Left renal cortex interstitium (tissue), 4 donors: Measurements from ENCODE around the gene CNPPD1. TPM values are rescaled to one million over a fixed set of nuclear protein-coding genes. Genes with fewer than 3 reads are reported as not detected.

Source experiments
- DNase-seq, 4 donors: peaks; one replicate each; pipeline ENCODE4 v3.0.0-alpha.2; 2013; ENCODE audit warnings: low read depth in 4 of 4, low spot score in 2 of 4, missing footprints in 1 of 4
- polyA plus RNA-seq, 4 donors: library from polyadenylated mRNA; unstranded; fragments of 120-200 nt; gene quantifications; one replicate each; pipeline ENCODE4 v1.2.1, GENCODE V29; 2013; ENCODE audit not compliant: insufficient read length in 4 of 4

Gene CNPPD1
- 10 to 100 TPM; 61.9 to 75.0 (median 65.2) TPM for polyA plus RNA-seq

GRCh38 chr2:219176818-219177551, at the start of gene CNPPD1:
Gene CNPPD1, minus strand, starts transcription at chr2:219176925. Its CDS starts 97 bp downstream, at chr2:219176828.
- DNase-seq: peak in 3 of 4 donors; percentile 48 to 66 (median 61)

- no peak for DNase-seq
Measured at GRCh38 chr2:219225350-219225749, 48.6 kb upstream of the CNPPD1 start.

- no peak for DNase-seq
Measured at GRCh38 chr2:219223831-219224610, 47.3 kb upstream of the CNPPD1 start.

- DNase-seq: no peak
Measured at GRCh38 chr2:219221957-219222518, 45.3 kb upstream of the CNPPD1 start.

- no peak for DNase-seq
Measured at GRCh38 chr2:219220652-219221402, 44.1 kb upstream of the CNPPD1 start.

GRCh38 chr2:219219784-219220532, 43.2 kb upstream of the CNPPD1 start:
- DNase-seq: no peak

GRCh38 chr2:219218732-219219701, 42.3 kb upstream of the CNPPD1 start, which contains the start of gene ABCB6:
Gene ABCB6, minus strand, starts transcription at chr2:219218958. Its CDS starts 285 bp downstream, at chr2:219218673.
- peak in 3 of 4 donors; percentile 75 to 93 (median 85) for DNase-seq

- DNase-seq: peak in 1 of 4 donors; percentile 59
Measured at GRCh38 chr2:219218217-219218731, 41.5 kb upstream of the CNPPD1 start.

- DNase-seq: no peak
Measured at GRCh38 chr2:219216535-219216915, 39.8 kb upstream of the CNPPD1 start.

- no peak for DNase-seq
Measured at GRCh38 chr2:219215871-219216534, 39.3 kb upstream of the CNPPD1 start.

GRCh38 chr2:219214786-219215185, 38.1 kb upstream of the CNPPD1 start:
- no peak for DNase-seq

GRCh38 chr2:219214141-219214540, 37.4 kb upstream of the CNPPD1 start:
- DNase-seq: no peak

- no peak for DNase-seq
Measured at GRCh38 chr2:219213486-219214071, 36.9 kb upstream of the CNPPD1 start.

- DNase-seq: no peak
Measured at GRCh38 chr2:219213026-219213415, 36.3 kb upstream of the CNPPD1 start.

- no peak for DNase-seq
Measured at GRCh38 chr2:219210886-219211362, 34.2 kb upstream of the CNPPD1 start.

GRCh38 chr2:219210196-219210885, 33.6 kb upstream of the CNPPD1 start:
- no peak for DNase-seq
